Measurements from ENCODE around the gene CD37. TPM values are rescaled to one million over a fixed set of nuclear protein-coding genes. Genes with fewer than 3 reads are reported as not detected.
"Not testable (repeated sequence)": the region's sequence is repeated elsewhere in the genome, so short reads cannot be mapped to it uniquely, and the experiment has no call there.

The CD37 gene, protein sequence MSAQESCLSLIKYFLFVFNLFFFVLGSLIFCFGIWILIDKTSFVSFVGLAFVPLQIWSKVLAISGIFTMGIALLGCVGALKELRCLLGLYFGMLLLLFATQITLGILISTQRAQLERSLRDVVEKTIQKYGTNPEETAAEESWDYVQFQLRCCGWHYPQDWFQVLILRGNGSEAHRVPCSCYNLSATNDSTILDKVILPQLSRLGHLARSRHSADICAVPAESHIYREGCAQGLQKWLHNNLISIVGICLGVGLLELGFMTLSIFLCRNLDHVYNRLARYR
- 100 to 1,000 TPM; 268 to 352 TPM for total RNA-seq

- H3K4me3 Mint-ChIP-seq: peak within 1 kb of the TSS; percentile 100
- POLR2A ChIA-PET: no interaction called here
- H3K27me3 Mint-ChIP-seq: no peaks in the 10 kb centered on the region
- peaks cover 59% of the 10 kb centered on the region for H3K36me3 Mint-ChIP-seq (ENCODE audit: low read depth)
- H3K9me3 Mint-ChIP-seq: no peaks in the 10 kb centered on the region
- peak; percentile 69 for DNase-seq
- peak within 1 kb of the TSS; percentile 100 for H3K27ac Mint-ChIP-seq
- CTCF ChIA-PET: interaction anchor here (1.2 to 1.4 kb wide), 2 partner anchors 23 to 138 kb away, joined by 3 read pairs; partner anchors contain the start of gene FLT3LG
- H3K4me1 Mint-ChIP-seq: peaks cover 84% of the 10 kb centered on the region
Measured at GRCh38 chr19:49335071-49335783, at the start of gene CD37. Gene CD37, plus strand, starts transcription at chr19:49335406. Its CDS starts 135 bp downstream, at chr19:49335541.

- ChIA-PET POLR2A (no interaction called here), CTCF (no interaction called here)
- H3K9me3 Mint-ChIP-seq: no peaks in the 10 kb centered on the region
- peaks cover 4% of the 10 kb centered on the region for H3K27me3 Mint-ChIP-seq
- no peak for DNase-seq
- H3K27ac Mint-ChIP-seq: no peak overlapping the region
- no peaks in the 10 kb centered on the region for H3K4me1 Mint-ChIP-seq
- no peak overlapping the region for H3K4me3 Mint-ChIP-seq
- H3K36me3 Mint-ChIP-seq (ENCODE audit: low read depth): no peaks in the 10 kb centered on the region
Measured at GRCh38 chr19:49287141-49287770, 48.0 kb upstream of the CD37 start.

- DNase-seq; H3K36me3 Mint-ChIP-seq (ENCODE audit: low read depth); H3K27me3 Mint-ChIP-seq; H3K9me3 Mint-ChIP-seq; CTCF ChIA-PET; POLR2A ChIA-PET; H3K27ac Mint-ChIP-seq; H3K4me3 Mint-ChIP-seq; H3K4me1 Mint-ChIP-seq: not testable (repeated sequence)
Measured at GRCh38 chr19:49288205-49288604, 47.0 kb upstream of the CD37 start.

GRCh38 chr19:49289286-49289685 lies 45.9 kb upstream of the CD37 start:
- H3K36me3 Mint-ChIP-seq (ENCODE audit: low read depth); POLR2A ChIA-PET; CTCF ChIA-PET; H3K9me3 Mint-ChIP-seq; H3K4me3 Mint-ChIP-seq; H3K27ac Mint-ChIP-seq; DNase-seq; H3K27me3 Mint-ChIP-seq; H3K4me1 Mint-ChIP-seq: not testable (repeated sequence)

GRCh38 chr19:49290517-49290916 lies 44.7 kb upstream of the CD37 start:
- peaks cover 4% of the 10 kb centered on the region for H3K27me3 Mint-ChIP-seq
- no peak overlapping the region for H3K4me3 Mint-ChIP-seq
- ChIA-PET CTCF (no interaction called here), POLR2A (no interaction called here)
- DNase-seq: no peak
- no peak overlapping the region for H3K27ac Mint-ChIP-seq
- no peaks in the 10 kb centered on the region for H3K36me3 Mint-ChIP-seq (ENCODE audit: low read depth)
- no peaks in the 10 kb centered on the region for H3K9me3 Mint-ChIP-seq
- H3K4me1 Mint-ChIP-seq: no peaks in the 10 kb centered on the region

DNA sequence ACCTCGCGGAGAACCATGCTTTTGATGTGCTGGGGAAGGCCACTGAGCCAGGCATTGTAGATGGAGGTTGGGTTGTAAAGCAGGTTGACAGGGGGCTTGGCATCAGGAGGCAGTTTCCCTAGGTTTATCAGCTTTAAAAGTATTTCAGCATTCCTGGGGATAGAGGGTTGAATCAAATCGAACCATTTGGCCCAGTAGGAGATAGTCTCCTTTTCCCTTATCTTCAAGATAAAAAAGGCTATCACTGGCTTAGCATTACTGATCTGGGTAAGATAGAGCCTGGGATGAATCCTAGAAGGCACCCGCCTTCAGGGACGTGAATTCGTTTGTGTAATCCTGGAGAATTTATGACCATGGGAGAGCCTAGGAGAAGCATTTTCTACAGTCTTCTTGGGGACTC lies 40.8 kb upstream of the CD37 start:
- H3K9me3 Mint-ChIP-seq: no peaks in the 10 kb centered on the region
- no peak overlapping the region for H3K4me3 Mint-ChIP-seq
- no peak for DNase-seq
- H3K36me3 Mint-ChIP-seq (ENCODE audit: low read depth): no peaks in the 10 kb centered on the region
- no peak overlapping the region for H3K27ac Mint-ChIP-seq
- POLR2A ChIA-PET: no interaction called here
- CTCF ChIA-PET: interaction anchor here (0.7 kb wide), 1 partner anchor 387 kb away, joined by 3 read pairs; no protein-coding TSS in a partner anchor
- no peaks in the 10 kb centered on the region for H3K4me1 Mint-ChIP-seq
- peaks cover 3% of the 10 kb centered on the region for H3K27me3 Mint-ChIP-seq

DNA sequence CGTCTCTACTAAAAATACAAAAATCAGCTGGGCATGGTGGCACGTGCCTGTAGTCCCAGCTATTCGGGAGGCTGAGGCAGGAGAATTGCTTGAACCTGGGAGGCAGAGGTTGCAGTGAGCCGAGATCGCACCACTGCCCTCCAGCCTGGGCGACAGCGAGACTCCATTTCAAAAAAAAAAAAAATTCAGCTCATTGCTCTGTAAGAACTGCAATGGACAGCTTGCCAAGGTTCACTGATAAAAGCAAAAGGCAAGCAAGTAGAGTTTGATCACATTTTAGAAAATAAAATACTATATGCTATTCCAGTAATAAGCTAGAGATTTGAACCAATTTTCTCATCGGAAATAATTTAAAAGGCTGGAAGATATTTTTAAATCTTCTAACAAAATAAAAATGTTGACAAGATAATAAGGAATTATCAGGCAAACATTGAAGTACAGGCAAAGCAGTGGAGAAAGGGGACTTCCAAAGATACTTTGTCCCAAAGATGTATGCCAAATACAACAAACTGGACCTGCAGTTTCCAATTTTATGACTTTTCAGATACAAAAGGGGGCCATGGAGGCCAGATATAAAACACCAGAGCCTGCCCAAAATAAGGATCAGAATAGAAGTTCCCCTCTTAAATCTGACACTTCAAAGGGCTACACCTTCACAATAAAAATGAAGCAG lies 39.9 kb upstream of the CD37 start:
- Mint-ChIP-seq H3K4me1 (no peaks in the 10 kb centered on the region), H3K27ac (no peak overlapping the region), H3K4me3 (no peak overlapping the region), H3K9me3 (no peaks in the 10 kb centered on the region), H3K27me3 (peaks cover 3% of the 10 kb centered on the region), H3K36me3 (ENCODE audit: low read depth) (no peaks in the 10 kb centered on the region)
- DNase-seq: no peak
- ChIA-PET CTCF (interaction anchor here (0.6 to 1.6 kb wide), 4 partner anchors 73 to 837 kb away, joined by 3 to 5 read pairs (median 3); no protein-coding TSS in a partner anchor), POLR2A (no interaction called here)

DNA sequence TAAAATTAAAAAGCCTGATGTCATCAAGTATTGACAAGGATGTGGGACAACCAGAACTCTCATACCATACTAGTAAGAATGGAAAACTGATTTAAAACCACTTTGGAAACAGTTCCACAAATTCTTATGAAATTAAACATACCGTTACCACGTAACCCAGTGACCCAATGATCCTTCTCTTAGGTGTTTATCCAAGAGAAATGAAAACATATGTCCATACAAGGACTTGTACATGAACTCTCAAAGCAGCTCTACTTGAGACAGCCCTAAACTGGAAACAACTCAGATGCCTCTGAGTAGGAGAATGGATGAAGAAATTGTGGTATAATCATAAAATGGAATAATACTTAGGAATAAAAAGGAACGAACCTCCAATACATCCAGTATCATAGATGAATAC lies 37.8 kb upstream of the CD37 start:
- no peak overlapping the region for H3K4me3 Mint-ChIP-seq
- peaks cover 3% of the 10 kb centered on the region for H3K27me3 Mint-ChIP-seq
- H3K9me3 Mint-ChIP-seq: no peaks in the 10 kb centered on the region
- no peak for DNase-seq
- H3K36me3 Mint-ChIP-seq (ENCODE audit: low read depth): no peaks in the 10 kb centered on the region
- CTCF ChIA-PET: no interaction called here
- POLR2A ChIA-PET: no interaction called here
- H3K27ac Mint-ChIP-seq: no peak overlapping the region
- peaks cover 2% of the 10 kb centered on the region for H3K4me1 Mint-ChIP-seq

DNA sequence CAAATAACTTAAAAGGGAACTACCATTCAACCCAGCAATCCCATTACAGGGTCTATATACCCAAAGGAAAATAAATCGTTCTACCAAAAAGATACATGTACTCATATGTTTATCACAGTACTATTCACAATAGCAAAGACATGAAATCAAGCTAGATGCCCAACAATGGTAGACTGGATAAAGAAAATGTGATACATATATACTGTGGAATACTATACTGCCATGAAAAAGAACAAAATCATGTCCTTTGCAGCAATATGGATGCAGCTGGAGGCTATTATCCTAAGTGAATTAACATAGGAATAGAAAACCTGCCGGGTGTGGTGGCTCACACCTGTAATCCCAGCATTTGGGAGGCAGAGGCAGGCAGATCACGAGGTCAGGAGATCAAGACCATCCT lies 36.6 kb upstream of the CD37 start:
- POLR2A ChIA-PET; H3K4me3 Mint-ChIP-seq; CTCF ChIA-PET; H3K4me1 Mint-ChIP-seq; DNase-seq; H3K36me3 Mint-ChIP-seq (ENCODE audit: low read depth); H3K27me3 Mint-ChIP-seq; H3K27ac Mint-ChIP-seq; H3K9me3 Mint-ChIP-seq: not testable (repeated sequence)

DNA sequence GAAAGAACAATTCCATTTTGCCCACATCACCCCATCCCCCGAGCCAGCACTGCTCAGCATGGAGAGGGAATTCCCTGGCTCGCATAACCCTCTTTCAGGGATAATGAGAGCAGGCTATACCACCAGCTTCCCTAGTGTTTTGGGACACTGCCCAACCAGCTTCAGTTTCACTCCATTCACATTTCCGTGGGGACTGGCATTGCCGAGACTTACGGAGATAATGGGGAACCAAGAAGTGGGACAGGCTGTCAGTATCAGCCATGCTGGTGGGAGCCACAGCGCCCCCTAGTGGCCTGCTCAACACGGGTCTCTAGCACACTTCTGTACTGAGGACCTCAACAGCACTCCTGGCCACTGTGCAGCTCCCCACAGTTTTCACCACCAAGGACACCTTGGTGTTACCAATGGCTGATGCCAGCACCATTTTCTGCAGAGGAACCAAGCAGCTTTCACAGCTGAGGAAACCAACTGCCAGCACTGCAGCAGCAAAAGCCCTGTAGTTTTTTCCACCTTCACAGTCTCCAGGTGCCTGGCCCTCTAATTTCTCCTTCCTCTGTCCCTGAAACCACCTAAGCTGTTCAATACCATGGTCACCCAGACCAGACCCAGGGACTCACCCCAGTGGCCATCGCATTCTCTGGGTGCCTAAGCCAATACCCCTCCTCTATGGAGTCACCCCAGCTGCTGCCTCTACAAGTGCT lies 33.9 kb upstream of the CD37 start:
- DNase-seq: peak; percentile 83
- POLR2A ChIA-PET: no interaction called here
- Mint-ChIP-seq H3K4me1 (peaks cover 2% of the 10 kb centered on the region), H3K4me3 (no peak overlapping the region), H3K27ac (no peak overlapping the region), H3K36me3 (ENCODE audit: low read depth) (peaks cover 7% of the 10 kb centered on the region), H3K27me3 (peaks cover 5% of the 10 kb centered on the region), H3K9me3 (peaks cover 5% of the 10 kb centered on the region)
- CTCF ChIA-PET: interaction anchor here (0.6 to 1.7 kb wide), 17 partner anchors 10 to 427 kb away, joined by 3 to 6 read pairs (median 3); no protein-coding TSS in a partner anchor

GRCh38 chr19:49301866-49302252 lies 33.3 kb upstream of the CD37 start:
- Mint-ChIP-seq H3K4me3 (no peak overlapping the region), H3K36me3 (ENCODE audit: low read depth) (peaks cover 7% of the 10 kb centered on the region), H3K27ac (no peak overlapping the region), H3K4me1 (peaks cover 2% of the 10 kb centered on the region), H3K27me3 (peaks cover 5% of the 10 kb centered on the region), H3K9me3 (peaks cover 5% of the 10 kb centered on the region)
- CTCF ChIA-PET: interaction anchor here (0.6 to 1.7 kb wide), 10 partner anchors 10 to 168 kb away, joined by 3 to 6 read pairs (median 3); no protein-coding TSS in a partner anchor
- no peak for DNase-seq
- POLR2A ChIA-PET: no interaction called here

- H3K27me3 Mint-ChIP-seq, H3K4me3 Mint-ChIP-seq, POLR2A ChIA-PET, H3K27ac Mint-ChIP-seq, H3K9me3 Mint-ChIP-seq, CTCF ChIA-PET, DNase-seq, H3K4me1 Mint-ChIP-seq: not testable (repeated sequence)
- H3K36me3 Mint-ChIP-seq (ENCODE audit: low read depth): peaks cover 13% of the 10 kb centered on the region
Measured at GRCh38 chr19:49306734-49307133, 28.5 kb upstream of the CD37 start.
